HepG2 (cell line): Measurements from ENCODE around the gene GRK6. TPM values are rescaled to one million over a fixed set of nuclear protein-coding genes. Genes with fewer than 3 reads are reported as not detected.

ENCODE experiments used
- ARNT ChIP-seq: fragments of 450-650 bp; IDR thresholded peaks from 2 replicates; pipeline ENCODE4 v1.6.1; 2017
- ESRRA ChIP-seq: sonication (generic); formaldehyde crosslinking; IDR thresholded peaks from 2 replicates; pipeline ENCODE4 v1.5.1; 2020; ENCODE audit warnings: mild to moderate bottlenecking, low read depth, missing genetic modification reagents
- HNF4A ChIP-seq: sonication (generic); formaldehyde crosslinking; IDR thresholded peaks from 2 replicates; pipeline ENCODE4 v1.4.0; 2020; ENCODE audit warnings: missing genetic modification reagents
- MAF1 ChIP-seq: sonication (generic); formaldehyde crosslinking; IDR thresholded peaks from 2 replicates; pipeline ENCODE4 v1.5.0; 2020; ENCODE audit warnings: missing genetic modification reagents, borderline replicate concordance
- MYC ChIP-seq: sonication (generic); formaldehyde crosslinking; IDR thresholded peaks from 2 replicates; pipeline ENCODE4 v1.9.0; 2021; ENCODE audit warnings: missing genetic modification reagents, borderline replicate concordance
- SNAI1 ChIP-seq: sonication (generic); formaldehyde crosslinking; IDR thresholded peaks from 2 replicates; pipeline ENCODE4 v1.5.0; 2020; ENCODE audit warnings: mild to moderate bottlenecking, missing genetic modification reagents, borderline replicate concordance
- TAF1 ChIP-seq: sonication (generic); formaldehyde crosslinking; IDR thresholded peaks from 2 replicates; pipeline ENCODE4 v1.4.0; 2020; ENCODE audit warnings: missing genetic modification reagents
- ZC3H13 ChIP-seq: sonication (generic); formaldehyde crosslinking; IDR thresholded peaks from 2 replicates; pipeline ENCODE4 v1.8.1; 2023; ENCODE audit warnings: mild to moderate bottlenecking, missing genetic modification reagents, moderate library complexity
- ZNF674 ChIP-seq: sonication (generic); formaldehyde crosslinking; IDR thresholded peaks from 2 replicates; pipeline ENCODE4 v1.5.0; 2020; ENCODE audit warnings: low read depth, mild to moderate bottlenecking, missing genetic modification reagents
- ZNF737 ChIP-seq: sonication (generic); formaldehyde crosslinking; IDR thresholded peaks from 2 replicates; pipeline ENCODE4 v1.5.0; 2020; ENCODE audit warnings: missing genetic modification reagents, mild to moderate bottlenecking, borderline replicate concordance
- polyA plus RNA-seq, 8 experiments: library from polyadenylated mRNA; depleted of rRNA in 3 of 8; stranded (reverse) in 7 of 8; unstranded in 1 of 8; fragments of >200 nt; fragmentation: Illumina TruSeq in 4 of 8; extraction: Trizol in 4 of 8; gene quantifications; 2 replicates each; pipeline versions ENCODE4 v1.2.1 to v1.2.3, GENCODE V29; 2011 to 2016; ENCODE audit warnings: low read depth in 4 of 8, missing spikeins in 1 of 8, mixed read lengths in 1 of 8; ENCODE audit not compliant: insufficient read depth in 1 of 8
- total RNA-seq, 5 experiments: library from RNA; depleted of rRNA; stranded (reverse); fragments of >200 nt; fragmentation: Illumina TruSeq; extraction: Trizol; gene quantifications; 2 replicates each; pipeline ENCODE4 v1.2.3, GENCODE V29; 2016; ENCODE audit warnings: low read depth in 1 of 5
- TF ChIP-seq, protein P1 (sequence below): sonication (generic); formaldehyde crosslinking; IDR thresholded peaks from 2 replicates; pipeline ENCODE4 v1.4.0; 2020; ENCODE audit warnings: mild to moderate bottlenecking, missing genetic modification reagents
- TF ChIP-seq, protein P2 (sequence below): sonication (generic); formaldehyde crosslinking; IDR thresholded peaks from 2 replicates; pipeline ENCODE4 v1.4.0; 2020; ENCODE audit warnings: low read depth, missing genetic modification reagents
- TF ChIP-seq, protein P3 (sequence below): sonication (generic); IDR thresholded peaks from 2 replicates; pipeline ENCODE4 v1.6.1; 2016; ENCODE audit warnings: low read depth, borderline replicate concordance
- TF ChIP-seq, protein P4 (sequence below): sonication (generic); formaldehyde crosslinking; IDR thresholded peaks from 2 replicates; pipeline ENCODE4 v1.9.0; 2021; ENCODE audit warnings: missing genetic modification reagents, borderline replicate concordance
- TF ChIP-seq, protein P5 (sequence below): sonication (generic); formaldehyde crosslinking; IDR thresholded peaks from 2 replicates; pipeline ENCODE4 v1.4.0; 2020; ENCODE audit warnings: missing genetic modification reagents

GRK6 gene
- total and polyA plus RNA-seq, 2 of the 13 experiments (the other 11 are each of a cell fraction or from before 2014, with no cell fraction given) = 13.2 to 19.9 TPM

DNA sequence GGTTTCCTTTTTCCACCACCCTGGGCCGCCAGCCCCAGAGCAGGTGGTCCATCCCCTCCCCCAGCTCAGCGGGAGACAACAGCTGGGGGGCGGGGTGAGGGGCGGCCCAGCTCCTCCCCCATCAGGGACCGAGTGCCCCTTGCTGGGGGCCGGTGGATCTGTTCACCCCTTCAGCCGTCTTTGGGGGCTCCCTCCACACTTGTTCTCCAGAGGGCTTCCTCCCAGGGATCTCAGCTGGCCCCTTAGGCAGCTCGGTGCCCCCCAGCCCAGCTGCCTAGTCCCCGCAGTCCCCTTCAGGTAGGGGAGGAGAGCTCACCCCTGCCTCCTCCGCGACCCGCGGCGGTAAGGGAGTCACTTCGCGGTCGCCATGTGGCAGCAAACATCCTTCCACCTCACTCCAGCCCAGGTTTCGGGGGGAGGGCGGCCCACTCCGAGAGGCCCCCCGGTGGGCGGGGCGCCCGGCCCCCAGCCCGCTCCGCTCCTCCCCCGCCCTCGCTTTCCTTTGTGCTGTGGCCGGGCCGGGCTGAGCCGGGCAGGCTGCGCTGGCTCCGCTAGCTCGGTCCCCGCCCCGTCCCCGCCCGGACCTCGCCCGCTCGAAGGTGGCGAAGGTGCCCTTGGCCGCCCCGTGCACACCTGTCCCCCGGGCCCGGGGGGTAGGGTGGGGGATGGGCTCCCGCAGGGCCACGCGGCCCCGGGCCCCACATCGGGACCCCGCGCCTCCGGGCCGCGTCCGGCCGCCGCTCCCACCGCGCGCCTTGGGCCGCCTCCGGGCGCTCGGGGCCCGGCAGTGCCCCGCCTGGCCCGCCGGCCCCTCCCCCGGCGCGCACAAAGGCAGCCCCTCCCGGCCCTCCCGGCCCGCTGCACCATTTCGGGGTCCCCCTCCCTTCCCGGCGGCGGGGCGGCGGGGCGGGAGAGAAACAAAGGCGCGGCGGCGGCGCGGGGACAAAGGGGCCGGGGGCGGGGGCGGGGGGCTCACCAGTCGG lies 46.3 kb downstream of the GRK6 start (continued):
- no peak for TF ChIP-seq SNAI1 (CRISPR knock-in tag)
- TF ChIP-seq, protein P1, sequence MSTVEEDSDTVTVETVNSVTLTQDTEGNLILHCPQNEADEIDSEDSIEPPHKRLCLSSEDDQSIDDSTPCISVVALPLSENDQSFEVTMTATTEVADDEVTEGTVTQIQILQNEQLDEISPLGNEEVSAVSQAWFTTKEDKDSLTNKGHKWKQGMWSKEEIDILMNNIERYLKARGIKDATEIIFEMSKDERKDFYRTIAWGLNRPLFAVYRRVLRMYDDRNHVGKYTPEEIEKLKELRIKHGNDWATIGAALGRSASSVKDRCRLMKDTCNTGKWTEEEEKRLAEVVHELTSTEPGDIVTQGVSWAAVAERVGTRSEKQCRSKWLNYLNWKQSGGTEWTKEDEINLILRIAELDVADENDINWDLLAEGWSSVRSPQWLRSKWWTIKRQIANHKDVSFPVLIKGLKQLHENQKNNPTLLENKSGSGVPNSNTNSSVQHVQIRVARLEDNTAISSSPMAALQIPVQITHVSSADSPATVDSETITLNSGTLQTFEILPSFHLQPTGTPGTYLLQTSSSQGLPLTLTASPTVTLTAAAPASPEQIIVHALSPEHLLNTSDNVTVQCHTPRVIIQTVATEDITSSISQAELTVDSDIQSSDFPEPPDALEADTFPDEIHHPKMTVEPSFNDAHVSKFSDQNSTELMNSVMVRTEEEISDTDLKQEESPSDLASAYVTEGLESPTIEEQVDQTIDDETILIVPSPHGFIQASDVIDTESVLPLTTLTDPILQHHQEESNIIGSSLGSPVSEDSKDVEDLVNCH = no peak
- no peak for TF ChIP-seq ESRRA (CRISPR knock-in tag)
- TF ChIP-seq, protein P2, sequence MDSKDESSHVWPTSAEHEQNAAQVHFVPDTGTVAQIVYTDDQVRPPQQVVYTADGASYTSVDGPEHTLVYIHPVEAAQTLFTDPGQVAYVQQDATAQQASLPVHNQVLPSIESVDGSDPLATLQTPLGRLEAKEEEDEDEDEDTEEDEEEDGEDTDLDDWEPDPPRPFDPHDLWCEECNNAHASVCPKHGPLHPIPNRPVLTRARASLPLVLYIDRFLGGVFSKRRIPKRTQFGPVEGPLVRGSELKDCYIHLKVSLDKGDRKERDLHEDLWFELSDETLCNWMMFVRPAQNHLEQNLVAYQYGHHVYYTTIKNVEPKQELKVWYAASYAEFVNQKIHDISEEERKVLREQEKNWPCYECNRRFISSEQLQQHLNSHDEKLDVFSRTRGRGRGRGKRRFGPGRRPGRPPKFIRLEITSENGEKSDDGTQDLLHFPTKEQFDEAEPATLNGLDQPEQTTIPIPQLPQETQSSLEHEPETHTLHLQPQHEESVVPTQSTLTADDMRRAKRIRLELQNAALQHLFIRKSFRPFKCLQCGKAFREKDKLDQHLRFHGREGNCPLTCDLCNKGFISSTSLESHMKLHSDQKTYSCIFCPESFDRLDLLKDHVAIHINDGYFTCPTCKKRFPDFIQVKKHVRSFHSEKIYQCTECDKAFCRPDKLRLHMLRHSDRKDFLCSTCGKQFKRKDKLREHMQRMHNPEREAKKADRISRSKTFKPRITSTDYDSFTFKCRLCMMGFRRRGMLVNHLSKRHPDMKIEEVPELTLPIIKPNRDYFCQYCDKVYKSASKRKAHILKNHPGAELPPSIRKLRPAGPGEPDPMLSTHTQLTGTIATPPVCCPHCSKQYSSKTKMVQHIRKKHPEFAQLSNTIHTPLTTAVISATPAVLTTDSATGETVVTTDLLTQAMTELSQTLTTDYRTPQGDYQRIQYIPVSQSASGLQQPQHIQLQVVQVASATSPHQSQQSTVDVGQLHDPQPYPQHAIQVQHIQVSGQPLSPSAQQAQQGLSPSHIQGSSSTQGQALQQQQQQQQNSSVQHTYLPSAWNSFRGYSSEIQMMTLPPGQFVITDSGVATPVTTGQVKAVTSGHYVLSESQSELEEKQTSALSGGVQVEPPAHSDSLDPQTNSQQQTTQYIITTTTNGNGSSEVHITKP (CRISPR knock-in tag) = no peak
- no peak for TF ChIP-seq MAF1 (CRISPR knock-in tag)
- no peak for TF ChIP-seq ZNF674
- TF ChIP-seq, protein P3, sequence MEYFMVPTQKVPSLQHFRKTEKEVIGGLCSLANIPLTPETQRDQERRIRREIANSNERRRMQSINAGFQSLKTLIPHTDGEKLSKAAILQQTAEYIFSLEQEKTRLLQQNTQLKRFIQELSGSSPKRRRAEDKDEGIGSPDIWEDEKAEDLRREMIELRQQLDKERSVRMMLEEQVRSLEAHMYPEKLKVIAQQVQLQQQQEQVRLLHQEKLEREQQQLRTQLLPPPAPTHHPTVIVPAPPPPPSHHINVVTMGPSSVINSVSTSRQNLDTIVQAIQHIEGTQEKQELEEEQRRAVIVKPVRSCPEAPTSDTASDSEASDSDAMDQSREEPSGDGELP = peak; percentile 72; the same call in 1 of the 2 replicates
- TF ChIP-seq ARNT = no peak
- TF ChIP-seq, protein P4, sequence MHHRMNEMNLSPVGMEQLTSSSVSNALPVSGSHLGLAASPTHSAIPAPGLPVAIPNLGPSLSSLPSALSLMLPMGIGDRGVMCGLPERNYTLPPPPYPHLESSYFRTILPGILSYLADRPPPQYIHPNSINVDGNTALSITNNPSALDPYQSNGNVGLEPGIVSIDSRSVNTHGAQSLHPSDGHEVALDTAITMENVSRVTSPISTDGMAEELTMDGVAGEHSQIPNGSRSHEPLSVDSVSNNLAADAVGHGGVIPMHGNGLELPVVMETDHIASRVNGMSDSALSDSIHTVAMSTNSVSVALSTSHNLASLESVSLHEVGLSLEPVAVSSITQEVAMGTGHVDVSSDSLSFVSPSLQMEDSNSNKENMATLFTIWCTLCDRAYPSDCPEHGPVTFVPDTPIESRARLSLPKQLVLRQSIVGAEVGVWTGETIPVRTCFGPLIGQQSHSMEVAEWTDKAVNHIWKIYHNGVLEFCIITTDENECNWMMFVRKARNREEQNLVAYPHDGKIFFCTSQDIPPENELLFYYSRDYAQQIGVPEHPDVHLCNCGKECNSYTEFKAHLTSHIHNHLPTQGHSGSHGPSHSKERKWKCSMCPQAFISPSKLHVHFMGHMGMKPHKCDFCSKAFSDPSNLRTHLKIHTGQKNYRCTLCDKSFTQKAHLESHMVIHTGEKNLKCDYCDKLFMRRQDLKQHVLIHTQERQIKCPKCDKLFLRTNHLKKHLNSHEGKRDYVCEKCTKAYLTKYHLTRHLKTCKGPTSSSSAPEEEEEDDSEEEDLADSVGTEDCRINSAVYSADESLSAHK = no peak
- TF ChIP-seq, protein P5, sequence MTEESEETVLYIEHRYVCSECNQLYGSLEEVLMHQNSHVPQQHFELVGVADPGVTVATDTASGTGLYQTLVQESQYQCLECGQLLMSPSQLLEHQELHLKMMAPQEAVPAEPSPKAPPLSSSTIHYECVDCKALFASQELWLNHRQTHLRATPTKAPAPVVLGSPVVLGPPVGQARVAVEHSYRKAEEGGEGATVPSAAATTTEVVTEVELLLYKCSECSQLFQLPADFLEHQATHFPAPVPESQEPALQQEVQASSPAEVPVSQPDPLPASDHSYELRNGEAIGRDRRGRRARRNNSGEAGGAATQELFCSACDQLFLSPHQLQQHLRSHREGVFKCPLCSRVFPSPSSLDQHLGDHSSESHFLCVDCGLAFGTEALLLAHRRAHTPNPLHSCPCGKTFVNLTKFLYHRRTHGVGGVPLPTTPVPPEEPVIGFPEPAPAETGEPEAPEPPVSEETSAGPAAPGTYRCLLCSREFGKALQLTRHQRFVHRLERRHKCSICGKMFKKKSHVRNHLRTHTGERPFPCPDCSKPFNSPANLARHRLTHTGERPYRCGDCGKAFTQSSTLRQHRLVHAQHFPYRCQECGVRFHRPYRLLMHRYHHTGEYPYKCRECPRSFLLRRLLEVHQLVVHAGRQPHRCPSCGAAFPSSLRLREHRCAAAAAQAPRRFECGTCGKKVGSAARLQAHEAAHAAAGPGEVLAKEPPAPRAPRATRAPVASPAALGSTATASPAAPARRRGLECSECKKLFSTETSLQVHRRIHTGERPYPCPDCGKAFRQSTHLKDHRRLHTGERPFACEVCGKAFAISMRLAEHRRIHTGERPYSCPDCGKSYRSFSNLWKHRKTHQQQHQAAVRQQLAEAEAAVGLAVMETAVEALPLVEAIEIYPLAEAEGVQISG = no peak; the same call in 1 of the 2 replicates
- peak; percentile 39; the same call in 1 of the 2 replicates for TF ChIP-seq ZC3H13 (CRISPR knock-in tag)
- no peak for TF ChIP-seq ZNF737
- no peak for TF ChIP-seq HNF4A (CRISPR knock-in tag)
- peak; percentile 62 for TF ChIP-seq MYC
- TF ChIP-seq TAF1 = peak; percentile 16; the same call in 1 of the 2 replicates
